Activated CD8-positive, alpha-beta memory T cell treated with anti-CD3 and anti-CD28 coated beads for 1 hour (primary cell): ENCODE measurements around the gene SAMSN1.
"Not testable (repeated sequence)": the region's sequence is repeated elsewhere in the genome, so short reads cannot be mapped to it uniquely, and the experiment has no call there.

ENCODE experiments used
- DNase-seq, 2 donors: peaks; one replicate each; pipeline ENCODE4 v3.0.0-alpha.2; 2020; ENCODE audit warnings: low read depth in 1 of 2; ENCODE audit errors: extremely low read depth in 1 of 2

SAMSN1 gene

DNA sequence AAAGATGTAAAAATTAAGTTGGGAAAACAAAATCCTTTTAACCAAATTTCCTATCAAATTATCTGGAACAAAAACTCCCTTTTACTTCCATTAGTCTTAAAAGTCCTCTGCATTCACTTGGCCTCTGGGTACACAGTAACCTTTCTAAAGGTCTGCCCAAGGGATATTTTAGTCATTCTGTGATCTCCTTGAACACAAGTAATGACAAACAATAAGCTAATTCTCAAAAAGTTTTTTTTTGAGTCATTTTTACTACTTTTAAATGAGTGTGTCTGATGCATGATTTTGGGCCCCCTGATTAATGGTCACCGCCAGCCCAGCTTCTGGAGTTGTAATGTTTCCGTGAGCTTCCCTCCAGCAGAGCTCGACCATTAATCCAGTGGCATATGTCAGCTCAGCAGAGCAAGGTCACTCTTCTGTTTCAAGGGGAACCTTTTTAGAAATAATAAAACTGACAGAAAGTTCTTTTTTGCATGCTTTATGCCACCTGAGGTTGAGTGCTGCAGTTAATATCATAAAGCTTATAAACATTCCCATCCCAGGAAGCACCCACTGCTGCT is 14.3 kb downstream of the SAMSN1 start:
- no peak for DNase-seq

DNA sequence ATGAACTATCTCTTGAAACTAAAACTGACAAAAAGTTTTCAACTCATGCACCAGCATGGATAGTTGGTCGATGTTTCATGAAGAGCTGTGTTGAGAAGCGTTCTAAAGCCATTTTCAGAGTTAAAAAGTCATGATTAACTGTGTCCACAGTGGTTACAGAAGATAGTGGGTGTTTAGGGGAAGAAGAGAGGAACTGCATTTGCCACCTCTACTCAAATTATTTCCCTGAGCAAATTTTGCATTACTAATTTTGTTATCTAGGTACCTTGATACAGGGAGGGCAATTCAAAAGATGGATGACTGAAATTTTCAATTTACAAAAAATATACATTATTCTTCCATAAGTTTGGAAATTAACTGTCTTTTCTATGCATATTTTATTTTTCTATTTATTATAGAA is 15.5 kb downstream of the SAMSN1 start:
- DNase-seq: no peak

DNA sequence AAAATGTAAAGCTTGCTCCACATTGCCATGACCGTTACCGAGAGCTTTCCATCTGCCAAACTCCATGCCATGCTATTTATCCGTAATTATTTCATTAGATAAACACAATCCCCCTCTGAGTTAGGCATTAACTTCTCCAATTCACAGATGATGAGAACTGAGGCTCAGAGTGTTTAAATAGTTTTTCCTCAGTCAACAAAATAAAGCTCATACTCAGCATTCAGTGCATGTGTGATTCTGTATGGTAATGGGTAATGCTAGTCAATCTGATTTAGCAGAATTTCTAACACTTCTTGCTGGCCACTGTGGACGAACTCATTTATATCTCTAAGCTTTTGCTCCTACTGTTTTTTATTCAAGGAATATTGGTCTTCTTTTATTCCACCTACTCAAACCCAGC is 17.3 kb downstream of the SAMSN1 start:
- no peak for DNase-seq

DNA sequence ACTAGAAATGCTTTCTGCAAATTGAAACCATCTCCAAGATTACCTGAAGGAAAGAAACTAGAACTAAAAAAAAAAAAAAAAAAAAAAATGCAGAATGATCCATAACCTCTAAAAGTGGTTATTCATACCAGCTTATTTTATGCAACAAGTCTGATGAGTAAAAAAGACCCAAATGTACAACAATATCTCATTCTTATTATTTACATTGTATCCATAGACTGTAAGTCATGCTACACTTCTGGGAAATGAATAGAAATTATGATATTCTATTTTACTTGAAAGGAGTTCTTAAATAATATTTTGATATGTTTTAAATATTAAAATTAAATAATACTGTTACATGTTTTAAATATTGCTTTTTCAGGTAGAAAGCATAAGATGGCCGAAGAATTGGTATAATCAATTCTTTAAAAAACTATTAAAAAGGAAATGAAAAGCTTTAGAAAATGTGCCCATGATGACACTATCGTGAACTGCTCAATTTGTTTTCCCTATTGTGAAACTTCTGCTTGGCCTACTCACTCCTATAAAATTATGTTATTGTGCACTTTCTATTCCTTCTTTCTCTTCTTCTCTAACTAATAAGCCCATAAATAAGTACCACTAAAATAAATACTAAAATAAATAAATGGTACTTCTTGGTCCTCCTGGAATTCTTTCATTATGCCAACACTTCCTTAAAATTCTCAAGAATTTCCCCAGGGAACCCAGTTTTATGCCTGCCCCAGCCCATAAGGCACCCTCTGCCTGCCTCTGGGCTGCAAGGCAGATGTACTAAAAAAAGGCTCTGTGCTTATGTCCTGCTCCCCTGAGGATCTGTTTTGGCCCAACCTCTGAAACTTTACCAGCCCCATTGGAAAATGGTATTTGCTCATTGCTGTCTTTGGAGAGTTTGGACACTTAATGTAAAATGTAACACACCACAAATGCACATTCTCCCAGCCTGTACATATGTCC is 18.1 kb downstream of the SAMSN1 start:
- DNase-seq: no peak

DNA sequence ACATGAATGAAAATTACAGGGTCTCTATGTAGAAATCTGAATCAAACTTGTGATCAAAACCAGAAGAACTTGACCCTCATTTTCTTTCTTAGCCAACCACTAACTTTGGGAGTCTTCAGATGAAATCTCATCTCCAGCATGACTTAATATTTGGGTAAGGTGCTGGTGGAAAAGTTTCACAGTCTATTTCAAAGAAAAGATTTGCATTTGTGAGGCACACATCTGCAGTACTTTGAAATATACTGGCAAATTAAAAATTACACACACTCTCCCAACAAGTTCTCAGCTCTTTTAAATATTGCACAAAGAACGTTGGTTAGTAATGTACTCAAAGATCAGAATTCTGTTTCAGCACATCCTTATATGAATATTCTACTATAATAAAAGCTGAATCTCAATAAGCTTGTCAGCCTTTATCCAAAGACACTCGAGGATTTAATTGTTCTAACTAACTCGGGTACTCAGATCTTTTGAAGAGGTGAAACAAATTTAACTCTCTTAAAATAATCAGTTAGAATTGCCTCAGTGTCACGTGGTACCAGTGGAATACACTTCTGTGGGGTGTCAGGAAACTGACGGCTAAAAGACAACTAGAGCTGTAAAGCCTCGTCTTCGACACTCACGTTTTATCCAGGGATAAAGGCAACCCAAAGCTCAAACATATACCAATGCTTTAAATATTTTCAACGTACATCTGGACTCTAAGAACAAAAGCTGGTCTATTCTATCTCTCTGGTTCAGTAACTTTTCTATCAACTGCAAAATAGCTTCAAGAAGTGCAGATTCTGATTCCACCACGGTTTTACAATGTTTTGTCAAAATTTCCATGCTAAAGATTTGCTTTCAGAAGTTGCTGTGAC is 19.0 kb downstream of the SAMSN1 start:
- DNase-seq: no peak

DNA sequence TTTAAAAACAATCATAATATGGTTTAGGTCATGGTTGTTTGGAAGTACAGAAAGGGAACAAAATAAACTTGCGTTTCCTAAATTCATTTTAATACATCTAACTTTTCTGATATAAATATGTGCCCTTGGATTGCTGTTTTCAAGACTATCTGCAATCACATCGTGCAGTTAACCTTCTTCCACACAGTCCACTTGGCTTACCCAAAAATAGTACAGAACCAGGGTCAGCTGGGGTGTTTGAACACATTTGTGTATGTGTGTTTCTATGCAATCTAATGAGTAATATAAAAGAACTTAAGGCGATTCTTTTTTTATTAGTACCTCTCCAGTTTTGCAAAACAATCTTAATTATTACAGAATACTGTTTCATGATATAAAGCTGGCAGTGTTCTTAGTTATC is 19.9 kb downstream of the SAMSN1 start:
- DNase-seq: no peak

DNA sequence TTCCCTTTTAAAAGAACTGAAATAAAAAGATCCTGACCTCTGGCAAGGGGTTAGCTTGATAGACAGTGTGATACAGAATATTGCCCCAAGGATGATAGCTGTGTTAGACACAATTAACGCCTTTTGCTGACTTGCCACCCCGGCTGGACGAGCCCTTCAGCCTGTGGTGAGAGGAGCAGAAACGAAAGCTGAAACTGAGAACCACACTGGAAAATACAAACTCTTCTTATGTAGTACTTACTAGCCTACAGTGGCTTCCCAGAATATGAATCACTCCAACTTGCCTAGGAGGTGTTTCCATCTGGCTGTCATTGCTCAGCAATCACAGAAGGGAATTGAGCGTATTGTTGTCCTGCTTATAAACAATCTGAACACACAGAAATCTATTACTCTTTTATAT is 22.9 kb downstream of the SAMSN1 start:
- DNase-seq: no peak

DNA sequence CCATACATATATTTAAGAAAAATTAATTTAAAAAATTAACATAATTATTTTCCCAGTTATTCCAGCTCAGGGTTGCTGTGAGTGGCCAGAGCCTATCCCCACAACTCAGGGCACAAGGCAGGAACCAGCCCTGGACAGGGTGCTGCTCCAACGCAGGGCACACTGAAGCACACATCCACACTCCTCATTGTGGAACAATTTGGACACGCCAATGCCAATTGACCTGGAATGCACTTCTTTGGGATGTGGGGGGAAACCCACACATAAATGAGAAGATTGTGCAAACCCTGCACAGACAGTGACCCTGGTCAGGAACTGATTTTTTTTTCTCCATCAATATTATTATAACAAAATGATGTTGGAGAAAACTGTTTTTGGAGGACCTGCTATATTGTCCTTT is 23.4 kb downstream of the SAMSN1 start:
- DNase-seq: no peak

DNA sequence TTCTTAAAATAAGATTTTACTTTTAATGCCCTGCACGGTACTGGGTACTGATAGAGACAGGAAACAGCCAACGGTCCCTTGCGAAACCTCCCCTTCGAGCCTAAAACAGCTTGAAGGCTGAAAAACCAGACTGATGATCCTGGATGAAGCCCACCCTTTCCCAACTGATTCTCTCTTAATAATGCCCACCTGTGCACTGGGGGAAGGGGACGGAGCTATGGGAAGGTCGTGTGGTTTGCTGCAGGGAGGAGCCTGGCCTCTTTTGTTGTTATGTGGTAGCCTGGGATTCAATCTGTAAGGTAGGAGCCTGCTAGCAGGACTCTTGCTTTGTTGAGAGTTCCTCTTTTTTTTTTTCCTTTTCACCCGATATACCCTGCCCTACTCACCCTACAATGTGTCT is 25.6 kb downstream of the SAMSN1 start:
- DNase-seq: no peak

DNA sequence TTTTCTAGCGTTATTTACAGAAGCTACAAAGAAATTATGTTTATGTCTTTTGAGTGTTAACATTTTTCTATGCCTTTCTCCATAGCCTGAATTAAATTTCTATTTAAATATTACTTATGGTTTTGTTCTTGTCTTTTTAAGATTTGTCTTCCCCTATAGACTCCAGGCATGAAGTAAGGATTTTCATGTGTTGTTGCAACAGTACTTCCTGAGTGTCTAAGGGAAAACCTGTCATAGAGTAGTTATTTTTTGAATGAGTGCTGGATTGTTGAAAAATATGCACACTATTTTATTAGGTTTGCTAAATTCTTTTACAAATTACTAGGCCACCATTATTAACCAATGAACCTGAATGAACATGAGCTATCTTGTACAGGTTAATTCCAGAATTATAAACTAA is 27.1 kb downstream of the SAMSN1 start:
- DNase-seq: no peak

DNA sequence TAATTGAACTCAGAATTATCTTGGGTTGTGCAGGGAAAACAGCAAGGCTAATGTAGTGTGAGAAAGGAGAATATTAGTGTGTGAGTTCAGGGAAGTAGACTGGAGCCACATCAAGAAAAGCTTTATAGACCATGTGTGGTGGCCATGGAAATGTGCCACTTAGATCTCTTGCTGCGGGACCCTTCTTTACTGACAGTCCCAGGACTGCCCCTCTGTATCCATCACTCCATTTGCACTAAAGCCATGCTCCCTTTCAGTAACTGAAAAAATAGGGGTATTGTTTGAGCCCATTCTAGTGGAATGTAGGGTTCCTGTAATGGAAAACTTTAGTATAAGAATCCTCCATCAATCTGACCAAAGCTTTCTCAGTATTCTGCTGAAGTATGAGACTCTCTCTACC is 32.3 kb downstream of the SAMSN1 start:
- DNase-seq: no peak

DNA sequence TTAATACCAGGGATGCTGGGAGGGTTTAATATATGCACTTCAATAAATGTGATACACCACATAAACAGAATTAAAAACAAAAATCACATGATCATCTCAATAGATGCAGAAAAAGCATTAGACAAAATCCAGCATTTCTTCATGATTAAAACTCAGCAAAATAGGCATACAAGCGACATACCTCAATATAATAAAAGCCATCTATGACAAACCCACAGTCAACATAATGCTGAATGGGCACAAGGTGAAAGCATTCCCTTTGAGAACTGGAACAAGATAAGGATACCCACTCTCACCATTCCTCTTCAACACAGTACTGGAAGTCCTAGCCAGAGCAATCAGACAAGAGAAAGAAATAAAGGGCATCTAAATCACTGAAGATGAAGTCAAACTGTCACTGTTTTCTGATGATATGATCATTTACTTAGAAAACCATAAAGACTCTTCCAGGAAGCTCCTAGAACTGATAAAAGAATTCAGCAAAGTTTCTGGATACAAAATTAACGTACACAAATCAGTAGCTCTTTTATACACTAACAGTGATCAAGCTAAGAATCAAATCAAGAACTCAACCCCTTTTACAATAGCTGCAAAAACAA is 39.2 kb downstream of the SAMSN1 start:
- not testable (repeated sequence) for DNase-seq

DNA sequence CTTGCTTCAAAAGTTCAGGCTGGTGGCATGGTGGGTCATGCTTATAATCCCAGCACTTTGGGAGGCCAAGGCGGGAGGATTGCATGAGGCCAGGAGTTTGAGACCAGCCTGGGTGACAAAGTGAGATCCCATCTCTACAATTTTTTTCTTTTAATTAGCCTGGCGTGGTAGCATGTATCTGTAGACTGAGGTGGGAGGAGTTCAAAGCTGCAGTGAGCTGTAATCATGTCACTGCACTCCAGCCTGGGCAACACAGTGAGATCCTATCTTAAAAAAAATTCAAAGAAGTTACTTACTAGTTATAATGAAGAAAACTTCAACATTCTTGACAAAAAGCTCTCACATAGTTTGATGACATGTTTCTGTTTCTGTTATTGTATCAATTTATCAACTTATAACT is 45.2 kb downstream of the SAMSN1 start:
- no peak for DNase-seq

DNA sequence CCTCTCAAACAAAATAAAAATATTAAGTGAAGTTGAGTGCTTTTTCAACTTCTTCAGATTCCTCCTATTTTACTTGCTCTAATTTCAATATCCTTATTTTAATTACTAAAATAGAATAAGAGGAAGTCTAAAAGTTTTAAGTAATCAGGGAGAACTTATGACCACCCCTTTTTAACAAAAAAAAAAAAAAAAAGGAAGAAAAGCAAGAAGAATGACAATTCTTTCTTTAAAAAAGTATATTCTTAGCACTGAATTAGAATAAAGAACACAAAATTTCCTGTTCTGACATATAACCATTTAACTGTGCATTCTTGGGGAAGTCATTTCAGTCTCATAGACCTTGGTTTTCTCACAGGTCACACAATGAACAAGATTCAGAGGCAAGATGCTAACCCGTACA is 46.8 kb downstream of the SAMSN1 start:
- DNase-seq: no peak

DNA sequence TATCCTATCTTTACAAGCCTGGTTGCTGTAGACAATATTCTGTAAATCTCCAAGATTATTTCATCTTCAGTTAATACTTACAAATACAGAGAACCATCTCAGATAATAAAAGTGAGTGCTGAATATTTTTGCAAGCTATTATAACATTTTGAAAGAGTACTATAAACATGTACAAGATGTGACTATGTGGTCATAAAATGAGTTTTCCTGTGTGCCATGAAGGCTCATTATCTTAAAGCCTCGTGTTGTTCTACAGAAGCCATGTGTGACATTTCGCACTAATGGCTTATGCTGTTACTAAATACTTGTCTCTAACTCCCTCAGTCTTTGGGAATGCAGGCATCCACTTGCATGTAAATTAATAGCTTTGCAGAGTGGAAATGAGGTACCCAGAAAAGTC is 48.3 kb downstream of the SAMSN1 start:
- DNase-seq: no peak

DNA sequence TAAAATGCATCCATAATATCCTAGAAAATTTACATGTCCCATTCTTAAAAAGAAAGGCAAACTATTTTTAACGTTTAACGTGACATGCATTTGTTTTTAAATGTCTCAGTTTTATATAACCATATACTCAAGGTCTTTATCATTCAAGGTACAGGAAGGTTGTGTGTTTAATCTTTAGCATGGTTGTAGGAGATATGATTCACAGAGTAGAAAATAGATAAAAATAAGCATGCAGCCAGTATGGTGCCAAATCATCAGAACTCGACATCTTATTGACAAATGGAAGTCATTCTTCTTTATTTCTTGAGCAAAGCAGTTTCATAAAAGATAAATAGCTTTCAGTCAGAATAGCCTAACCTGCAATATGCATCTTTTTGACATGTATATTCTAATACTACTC is 51.0 kb downstream of the SAMSN1 start:
- DNase-seq: no peak

DNA sequence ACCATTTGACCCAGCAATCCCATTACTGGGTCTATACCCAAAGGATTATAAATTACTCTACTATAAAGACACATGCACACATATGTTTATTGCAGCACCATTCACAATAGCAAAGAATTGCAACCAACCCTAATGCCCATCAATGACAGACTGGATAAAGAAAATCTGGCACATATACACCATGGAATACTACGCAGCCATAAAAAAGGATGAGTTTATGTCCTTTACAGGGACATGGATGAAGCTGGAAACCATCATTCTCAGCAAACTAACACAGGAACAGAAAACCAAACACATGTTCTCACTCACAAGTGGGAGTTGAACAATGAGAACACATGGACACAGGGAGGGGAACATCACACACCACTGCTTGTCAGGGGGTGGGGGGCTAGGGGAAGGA is 51.9 kb downstream of the SAMSN1 start:
- not testable (repeated sequence) for DNase-seq

DNA sequence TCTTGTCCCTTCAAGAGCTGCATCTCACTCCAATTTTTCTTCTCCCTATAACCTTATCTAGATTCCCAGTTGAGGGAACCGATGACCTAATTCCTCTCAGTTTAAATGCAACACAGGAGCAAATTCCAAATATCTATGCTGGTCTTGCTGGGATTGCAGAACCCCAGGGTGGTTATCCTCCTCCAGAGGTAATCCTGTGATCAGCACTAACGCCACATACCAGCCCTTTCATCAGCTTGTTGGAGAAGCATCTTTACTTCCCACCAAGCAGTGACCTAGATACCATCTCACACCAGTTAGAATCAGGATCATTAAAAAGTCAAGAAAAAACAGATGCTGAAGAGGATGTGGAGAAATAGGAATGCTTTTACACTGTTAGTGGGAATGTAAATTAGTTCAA is 52.4 kb downstream of the SAMSN1 start:
- DNase-seq: no peak

DNA sequence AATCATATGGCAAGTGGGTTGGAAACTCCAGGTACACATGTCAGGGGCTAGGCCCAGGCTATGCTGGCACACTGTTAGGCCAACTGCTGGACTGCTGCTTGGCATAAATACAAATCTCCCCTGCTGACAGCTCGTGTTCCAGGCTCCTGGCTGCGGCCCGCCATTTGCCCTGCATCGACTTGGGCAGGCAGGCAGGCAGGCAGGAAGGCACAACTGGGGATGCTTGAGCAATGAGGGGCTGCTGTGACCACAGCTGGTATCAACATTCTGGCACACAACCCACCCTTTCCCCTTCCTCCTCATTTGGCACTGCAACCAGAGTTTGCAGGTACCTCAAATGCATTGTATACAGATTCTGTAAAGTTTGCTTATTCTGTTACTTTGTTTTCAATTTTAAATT is 53.2 kb downstream of the SAMSN1 start:
- DNase-seq: no peak

DNA sequence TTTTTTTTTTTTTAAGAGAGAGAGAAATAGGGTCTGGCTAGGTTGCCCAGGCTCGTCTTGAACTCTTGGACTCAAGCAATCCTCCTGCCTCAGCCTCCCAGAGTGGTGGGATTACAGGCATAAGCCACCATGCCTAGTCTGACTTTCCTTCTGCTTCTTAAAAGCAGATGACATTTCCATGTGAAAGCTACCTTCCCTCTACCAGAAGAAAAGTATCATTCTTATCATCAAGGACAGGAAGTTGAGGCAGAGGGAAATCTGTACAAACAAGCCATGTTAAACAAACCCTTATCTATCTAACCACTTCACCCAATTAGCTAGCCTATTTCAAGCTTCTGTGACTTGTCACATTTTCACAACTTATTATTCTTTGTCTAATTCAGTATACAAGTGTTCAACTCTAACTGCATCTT is 54.8 kb downstream of the SAMSN1 start:
- no peak for DNase-seq

DNA sequence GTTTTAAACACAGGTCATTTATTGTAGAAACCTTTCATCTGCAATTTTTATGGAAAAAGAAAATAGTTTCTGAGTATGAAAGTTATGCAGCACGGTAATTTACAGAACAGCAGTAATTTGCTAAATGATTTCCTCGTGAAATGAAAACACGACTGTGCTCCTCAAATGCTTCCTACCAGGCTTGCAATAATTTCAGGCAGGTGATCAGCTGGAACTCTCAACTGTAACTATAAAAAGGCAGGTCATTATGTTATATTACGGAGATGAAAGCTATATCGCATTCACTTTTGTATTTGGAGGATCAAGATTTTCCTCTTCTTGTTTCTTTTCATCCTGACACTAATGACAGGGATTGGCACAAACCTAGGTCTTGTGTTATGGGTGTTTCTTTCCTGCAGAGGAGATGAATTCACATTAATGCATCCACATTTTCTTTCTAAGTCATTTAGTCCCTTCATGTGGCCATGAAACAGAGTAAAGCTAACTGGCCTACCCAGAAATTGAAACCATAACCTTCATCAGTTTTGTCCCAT is 57.4 kb downstream of the SAMSN1 start:
- no peak for DNase-seq
